HepG2 (cell line): Measurements from ENCODE around the gene SH3D19.

Experiments
- SALL2 ChIP-seq: sonication (generic); formaldehyde crosslinking; IDR thresholded peaks from 2 replicates; pipeline ENCODE4 v1.8.1; 2023; ENCODE audit warnings: mild to moderate bottlenecking, missing genetic modification reagents, inconsistent platforms
- ZNF326 ChIP-seq: sonication (generic); formaldehyde crosslinking; IDR thresholded peaks from 2 replicates; pipeline ENCODE4 v1.4.0; 2020; ENCODE audit warnings: missing genetic modification reagents, borderline replicate concordance

DNA sequence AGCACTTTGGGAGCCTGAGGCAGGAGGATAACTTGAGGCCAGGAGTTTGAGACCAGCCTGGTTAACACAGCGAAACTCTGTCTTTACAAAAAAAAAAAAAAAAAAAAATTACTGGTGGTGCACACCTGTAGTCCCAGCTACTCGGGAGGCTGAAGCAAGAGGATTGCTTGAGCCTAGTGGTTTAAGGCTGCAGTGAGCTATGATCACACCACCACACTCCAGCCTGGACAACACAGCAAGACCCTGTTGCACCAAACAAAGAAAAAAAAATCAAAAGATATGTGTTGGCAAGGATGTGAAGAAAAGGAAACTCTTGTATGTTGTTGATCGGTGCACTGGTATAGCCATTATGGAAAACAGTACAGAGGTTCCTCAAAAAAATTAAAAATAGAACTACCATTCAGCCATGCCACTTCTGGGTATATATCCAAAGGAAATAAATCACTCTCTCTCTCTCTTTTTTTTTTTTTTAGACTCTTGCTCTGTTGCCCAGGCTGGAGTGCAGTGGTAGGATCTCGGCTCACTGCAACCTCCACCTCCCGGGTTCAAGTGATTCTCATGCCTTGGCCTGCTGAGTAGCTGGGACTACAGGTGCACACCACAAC, 15.2 kb downstream of the SH3D19 start:
- TF ChIP-seq ZNF326 = no peak
- TF ChIP-seq SALL2 (CRISPR knock-in tag) = no peak
